GM18519 (cell line): ENCODE data around the gene IQCM.

Source experiments
- ATAC-seq: cut with Tn5 transposase; IDR thresholded peaks from one replicate; pipeline ENCODE4 v1.9.1; 2021; ENCODE audit warnings: mild to moderate bottlenecking, moderate library complexity; ENCODE audit not compliant: unreplicated experiment, low FRiP score

Gene IQCM

GRCh38 chr4:149781150-149781549 is 34.5 kb downstream of the IQCM start:
- ATAC-seq = no peak

- ATAC-seq = no peak
These were observed 47.2 kb downstream of the IQCM start for GRCh38 chr4:149768477-149768876.

- no peak for ATAC-seq
These were observed 49.5 kb downstream of the IQCM start for GRCh38 chr4:149766135-149766534.

- ATAC-seq = no peak
These were observed 50.0 kb downstream of the IQCM start for GRCh38 chr4:149765630-149766029.

- ATAC-seq = no peak
These were observed 59.7 kb downstream of the IQCM start for GRCh38 chr4:149755969-149756368.

- ATAC-seq = no peak
These were observed 61.1 kb downstream of the IQCM start for GRCh38 chr4:149754526-149754925.

- no peak for ATAC-seq
These were observed 62.9 kb downstream of the IQCM start for GRCh38 chr4:149752729-149753128.

GRCh38 chr4:149751174-149751573 is 64.5 kb downstream of the IQCM start:
- no peak for ATAC-seq

GRCh38 chr4:149749784-149750183 is 65.9 kb downstream of the IQCM start:
- no peak for ATAC-seq

GRCh38 chr4:149747646-149748045 is 68.0 kb downstream of the IQCM start:
- ATAC-seq = no peak

- no peak for ATAC-seq
These were observed 69.4 kb downstream of the IQCM start for GRCh38 chr4:149746276-149746675.

- ATAC-seq = no peak
These were observed 74.3 kb downstream of the IQCM start for GRCh38 chr4:149741186-149741831.

GRCh38 chr4:149738156-149738555 is 77.5 kb downstream of the IQCM start:
- no peak for ATAC-seq

- no peak for ATAC-seq
These were observed 79.8 kb downstream of the IQCM start for GRCh38 chr4:149735796-149736195.

- no peak for ATAC-seq
These were observed 87.2 kb downstream of the IQCM start for GRCh38 chr4:149728444-149728843.

- ATAC-seq = no peak
These were observed 88.0 kb downstream of the IQCM start for GRCh38 chr4:149727663-149728062.

- ATAC-seq = no peak
These were observed 92.6 kb downstream of the IQCM start for GRCh38 chr4:149723065-149723464.

- no peak for ATAC-seq
These were observed 95.8 kb downstream of the IQCM start for GRCh38 chr4:149719806-149720205.

- no peak for ATAC-seq
These were observed 96.3 kb downstream of the IQCM start for GRCh38 chr4:149719357-149719756.

- no peak for ATAC-seq
These were observed 97.1 kb downstream of the IQCM start for GRCh38 chr4:149718500-149718899.

GRCh38 chr4:149716728-149717127 is 98.9 kb downstream of the IQCM start:
- no peak for ATAC-seq

- no peak for ATAC-seq
These were observed 99.6 kb downstream of the IQCM start for GRCh38 chr4:149715822-149716585.
